Measurements from ENCODE around the gene TBC1D14. TPM values are rescaled to one million over a fixed set of nuclear protein-coding genes. Genes with fewer than 3 reads are reported as not detected.

TBC1D14 gene
- total RNA-seq, 3 donors from 2014 or later (not counting 1 experiment from before 2014, with no cell fraction given), result 36.0 to 54.7 (median 53.2) TPM

DNA sequence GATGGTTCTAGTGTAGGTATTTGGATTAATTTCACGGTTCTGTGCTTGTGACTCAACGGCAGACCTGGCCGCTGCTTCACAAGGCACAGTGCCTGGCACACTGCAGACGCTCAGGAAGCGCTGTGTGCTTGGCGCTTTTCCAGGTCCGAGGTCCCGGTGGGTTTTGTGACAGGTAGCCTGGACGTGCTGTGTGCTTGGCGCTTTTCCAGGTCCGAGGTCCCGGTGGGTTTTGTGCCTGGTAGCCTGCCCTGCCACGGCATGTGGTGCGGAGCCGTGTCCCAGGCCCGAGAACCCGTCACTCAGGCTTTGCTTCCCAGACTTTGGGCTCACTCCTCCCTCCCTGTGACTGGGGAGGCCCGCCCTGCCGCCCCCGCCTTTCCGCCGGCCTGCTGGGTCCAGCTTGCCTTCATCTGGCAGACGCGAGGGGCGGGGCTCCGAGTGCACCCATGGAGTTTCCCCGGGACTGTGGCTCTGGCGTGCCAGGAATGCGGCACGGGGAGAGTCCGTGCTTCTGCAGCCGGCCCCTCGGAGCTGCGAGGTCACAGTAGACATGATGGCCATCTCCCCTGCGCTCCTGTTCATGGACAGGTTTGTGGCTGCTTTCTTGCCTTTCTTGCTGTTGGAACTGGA is 44.2 kb downstream of the TBC1D14 start:
- intact Hi-C loops (cut with micrococcal nuclease), result no loop called here

DNA sequence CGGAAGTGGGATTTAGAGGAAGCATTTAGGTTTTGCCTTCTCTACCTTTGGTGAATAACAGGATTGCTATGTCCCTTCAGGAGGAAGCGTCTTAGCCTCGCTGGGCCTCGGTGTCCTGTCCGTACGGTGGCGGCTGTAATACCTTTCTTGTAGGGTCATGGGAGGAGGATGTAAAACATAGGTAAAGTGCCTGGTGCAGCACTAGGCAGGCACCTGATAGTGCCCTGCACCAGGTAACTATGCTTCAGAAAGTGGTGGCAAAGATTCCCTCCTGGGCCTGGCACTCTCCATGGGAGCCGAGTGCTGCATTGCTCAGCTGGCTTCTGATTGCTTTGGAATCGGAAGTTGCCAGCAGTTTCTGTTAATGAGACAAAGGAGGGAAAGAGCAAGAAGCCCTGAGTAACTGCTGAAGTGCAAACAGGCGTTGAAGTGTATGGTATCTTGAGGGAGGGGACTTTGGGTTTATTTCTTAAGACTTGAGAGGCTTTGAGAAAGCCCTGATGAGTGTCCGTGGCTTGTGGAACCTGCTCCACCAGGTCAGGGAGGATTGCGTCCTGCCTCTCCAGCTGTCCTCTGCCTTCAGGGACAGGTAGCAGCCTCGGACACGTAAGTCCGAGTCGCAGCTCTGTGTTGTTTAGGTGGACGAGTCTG is 45.8 kb downstream of the TBC1D14 start:
- Mint-ChIP-seq H3K4me1 (peaks cover 31 to 36% of the 10 kb centered on the region in 2 donors), H3K4me3 (no peak overlapping the region), H3K27ac (no peak overlapping the region), H3K27me3 (ENCODE audit: low read depth in 2 of 2) (no peaks in the 10 kb centered on the region), H3K36me3 (no peaks in the 10 kb centered on the region), H3K9me3 (no peaks in the 10 kb centered on the region)
- Histone ChIP-seq H3K27me3 (ENCODE audit: control insufficient read depth, insufficient read depth, low read length) (no peaks in the 10 kb centered on the region), H3K27ac (ENCODE audit: low read length) (no peak overlapping the region), H3K36me3 (ENCODE audit: control insufficient read depth, insufficient read depth, low read length) (no peaks in the 10 kb centered on the region), H3K9me3 (ENCODE audit: control insufficient read depth, insufficient read depth, low read length) (no peaks in the 10 kb centered on the region), H3K4me3 (ENCODE audit: low read length) (no peak overlapping the region), H3K4me1 (ENCODE audit: control insufficient read depth, insufficient read depth, low read length) (peaks cover 21% of the 10 kb centered on the region)
- intact Hi-C loops (cut with micrococcal nuclease), result no loop called here
- no peak for ATAC-seq
- TF ChIP-seq, protein P1, sequence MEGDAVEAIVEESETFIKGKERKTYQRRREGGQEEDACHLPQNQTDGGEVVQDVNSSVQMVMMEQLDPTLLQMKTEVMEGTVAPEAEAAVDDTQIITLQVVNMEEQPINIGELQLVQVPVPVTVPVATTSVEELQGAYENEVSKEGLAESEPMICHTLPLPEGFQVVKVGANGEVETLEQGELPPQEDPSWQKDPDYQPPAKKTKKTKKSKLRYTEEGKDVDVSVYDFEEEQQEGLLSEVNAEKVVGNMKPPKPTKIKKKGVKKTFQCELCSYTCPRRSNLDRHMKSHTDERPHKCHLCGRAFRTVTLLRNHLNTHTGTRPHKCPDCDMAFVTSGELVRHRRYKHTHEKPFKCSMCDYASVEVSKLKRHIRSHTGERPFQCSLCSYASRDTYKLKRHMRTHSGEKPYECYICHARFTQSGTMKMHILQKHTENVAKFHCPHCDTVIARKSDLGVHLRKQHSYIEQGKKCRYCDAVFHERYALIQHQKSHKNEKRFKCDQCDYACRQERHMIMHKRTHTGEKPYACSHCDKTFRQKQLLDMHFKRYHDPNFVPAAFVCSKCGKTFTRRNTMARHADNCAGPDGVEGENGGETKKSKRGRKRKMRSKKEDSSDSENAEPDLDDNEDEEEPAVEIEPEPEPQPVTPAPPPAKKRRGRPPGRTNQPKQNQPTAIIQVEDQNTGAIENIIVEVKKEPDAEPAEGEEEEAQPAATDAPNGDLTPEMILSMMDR (IDR thresholded peaks at IDR 0.05), result no peak
- DNase-seq, result no peak
- 94% methylated on average over 17 of the region's 17 CpGs for WGBS (ENCODE audit: insufficient coverage)

More for the DNA sequence above, 44.2 kb downstream of the TBC1D14 start:
- peaks cover 27 to 36% of the 10 kb centered on the region in 2 donors for H3K4me1 Mint-ChIP-seq
- H3K27ac ChIP-seq (ENCODE audit: low read length), result no peak overlapping the region
- H3K4me1 ChIP-seq (ENCODE audit: control insufficient read depth, insufficient read depth, low read length), result peaks cover 21% of the 10 kb centered on the region
- no peak for ATAC-seq
- no peaks in the 10 kb centered on the region for H3K27me3 ChIP-seq (ENCODE audit: control insufficient read depth, insufficient read depth, low read length)
- H3K36me3 Mint-ChIP-seq, result no peaks in the 10 kb centered on the region
- H3K9me3 ChIP-seq (ENCODE audit: control insufficient read depth, insufficient read depth, low read length), result no peaks in the 10 kb centered on the region
- H3K27me3 Mint-ChIP-seq (ENCODE audit: low read depth in 2 of 2), result no peaks in the 10 kb centered on the region
- H3K27ac Mint-ChIP-seq, result no peak overlapping the region
- H3K4me3 ChIP-seq (ENCODE audit: low read length), result no peak overlapping the region
- DNase-seq, result no peak
- H3K36me3 ChIP-seq (ENCODE audit: control insufficient read depth, insufficient read depth, low read length), result no peaks in the 10 kb centered on the region
- H3K4me3 Mint-ChIP-seq, result no peak overlapping the region
- 94% methylated on average over 35 of the region's 35 CpGs for WGBS (ENCODE audit: insufficient coverage)
- H3K9me3 Mint-ChIP-seq, result no peaks in the 10 kb centered on the region
- TF ChIP-seq, protein P1 (IDR thresholded peaks at IDR 0.05), result no peak

DNA sequence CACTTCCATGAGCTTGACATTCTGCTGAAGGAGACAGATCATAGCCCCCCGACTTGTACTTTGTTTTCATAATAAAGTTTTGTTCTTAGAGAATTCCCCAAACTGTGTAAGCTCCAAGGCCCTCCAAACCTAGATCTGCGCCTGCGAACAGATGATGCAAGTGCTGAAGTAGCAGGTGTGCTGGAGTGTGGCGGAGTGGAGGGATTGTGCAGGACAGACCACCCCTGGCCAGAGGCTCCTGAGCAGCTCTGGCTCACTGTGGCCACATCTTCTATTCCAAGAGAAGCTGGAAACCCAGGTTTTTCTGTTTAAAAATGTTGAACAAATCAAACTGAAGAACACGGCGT is 46.4 kb downstream of the TBC1D14 start:
- H3K4me3 Mint-ChIP-seq, result no peak overlapping the region
- peaks cover 31 to 35% of the 10 kb centered on the region in 2 donors for H3K4me1 Mint-ChIP-seq
- TF ChIP-seq, protein P1 (IDR thresholded peaks at IDR 0.05), result no peak
- 98% methylated on average over 6 of the region's 6 CpGs for WGBS (ENCODE audit: insufficient coverage)
- H3K9me3 Mint-ChIP-seq, result no peaks in the 10 kb centered on the region
- Histone ChIP-seq H3K27ac (ENCODE audit: low read length) (no peak overlapping the region), H3K4me1 (ENCODE audit: control insufficient read depth, insufficient read depth, low read length) (peaks cover 23% of the 10 kb centered on the region), H3K27me3 (ENCODE audit: control insufficient read depth, insufficient read depth, low read length) (no peaks in the 10 kb centered on the region), H3K9me3 (ENCODE audit: control insufficient read depth, insufficient read depth, low read length) (no peaks in the 10 kb centered on the region), H3K36me3 (ENCODE audit: control insufficient read depth, insufficient read depth, low read length) (peaks cover 4% of the 10 kb centered on the region), H3K4me3 (ENCODE audit: low read length) (no peak overlapping the region)
- no peaks in the 10 kb centered on the region for H3K36me3 Mint-ChIP-seq
- no peaks in the 10 kb centered on the region for H3K27me3 Mint-ChIP-seq (ENCODE audit: low read depth in 2 of 2)
- DNase-seq (no peak), ATAC-seq (no peak)
- intact Hi-C loops (cut with micrococcal nuclease), result no loop called here
- H3K27ac Mint-ChIP-seq, result no peak overlapping the region

Data from natural killer cell (primary cell).